Uterus (tissue), 4 donors: Measurements from ENCODE around the gene FAM168A. TPM values are rescaled to one million over a fixed set of nuclear protein-coding genes. Genes with fewer than 3 reads are reported as not detected.

Experiments
- DNase-seq, 2 donors: peaks; one replicate each; pipeline ENCODE4 v3.0.0-alpha.2; 2019 to 2020
- H3K27ac ChIP-seq, 2 donors: fragments of 200-600 bp; sonication (generic); 1 replicate in 1 of 2; 2 replicates in 1 of 2; pipeline ENCODE4 v1.5.1; 2016 to 2018
- H3K27me3 ChIP-seq, 2 donors: fragments of 200-600 bp; sonication (generic); one replicate each; pipeline ENCODE4 v1.5.1; 2018 to 2019; ENCODE audit warnings: control low read depth in 1 of 2
- H3K36me3 ChIP-seq, 2 donors: fragments of 200-600 bp; sonication (generic); one replicate each; pipeline ENCODE4 v1.5.1; 2019; ENCODE audit warnings: control low read depth in 1 of 2
- H3K4me1 ChIP-seq, 2 donors: fragments of 200-600 bp; sonication (generic); one replicate each; pipeline ENCODE4 v1.5.1; 2018 to 2019; ENCODE audit warnings: control low read depth in 1 of 2
- H3K4me3 ChIP-seq, 2 donors: fragments of 200-600 bp; sonication (generic); 1 replicate in 1 of 2; 2 replicates in 1 of 2; pipeline ENCODE4 v1.5.1; 2018 to 2019; ENCODE audit warnings: mild to moderate bottlenecking in 1 of 2
- H3K9me3 ChIP-seq, 2 donors: fragments of 200-600 bp; sonication (generic); one replicate each; pipeline ENCODE4 v1.5.1; 2019; ENCODE audit warnings: control low read depth in 1 of 2
- POLR2A ChIP-seq, 2 donors: fragments of 450-650 bp; IDR thresholded peaks; one replicate each; pipeline ENCODE4 v1.6.1; 2016; ENCODE audit warnings: antibody characterized with exemption in 2 of 2, mild to moderate bottlenecking in 1 of 2, moderate library complexity in 1 of 2
- intact Hi-C: fragments of 100-400 bp; cut with DNase I; formaldehyde crosslinking; loops from one replicate; pipeline ENCODE4 v1.15.1; 2023; ENCODE audit warnings: low total_unique reads
- total RNA-seq, 4 donors: library from RNA; depleted of rRNA in 3 of 4; stranded (reverse); fragments of >200 nt in 3 of 4; gene quantifications; one replicate each; pipeline versions ENCODE4 v1.1.0 to v1.2.4, GENCODE V29; 2014 to 2023
- TF ChIP-seq, protein P1 (sequence below), 4 experiments: fragments of 200-600 bp in 2 of 4; fragments of 450-650 bp in 2 of 4; sonication (generic) in 2 of 4; IDR thresholded peaks; one replicate each; pipeline ENCODE4 v1.5.1; 2016 to 2019; ENCODE audit warnings: antibody characterized with exemption in 4 of 4, mild to moderate bottlenecking in 2 of 4, moderate library complexity in 1 of 4
- donor health status: DM: yes; HTN: yes; CAD: no.

The FAM168A gene
- total RNA-seq, 4 donors from 2014 or later, result 7.9 to 50.3 (median 25.8) TPM

DNA sequence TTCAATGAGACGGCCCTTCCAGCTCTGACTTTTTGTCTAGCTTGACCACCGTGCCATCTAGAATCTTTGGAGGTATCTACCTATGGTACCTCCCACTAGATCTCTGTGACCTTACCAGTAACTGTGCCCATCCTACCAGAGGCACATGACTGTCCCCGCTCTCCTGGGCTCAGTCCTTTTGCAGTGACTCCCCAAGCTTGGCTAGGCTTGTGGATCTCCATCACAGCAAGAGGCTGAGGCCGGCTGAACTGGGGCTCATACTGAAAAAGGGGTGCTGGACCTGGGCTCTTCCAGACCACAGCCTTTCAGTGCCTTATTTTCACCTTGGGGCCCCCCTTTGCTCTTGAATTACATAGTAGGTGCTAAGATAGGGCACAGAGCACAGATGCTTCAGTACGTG, 194.4 kb downstream of the FAM168A start:
- no peaks in the 10 kb centered on the region for H3K36me3 ChIP-seq
- DNase-seq, result no peak
- intact Hi-C loops, result no loop called here
- H3K4me1 ChIP-seq, result no peaks in the 10 kb centered on the region
- no peaks in the 10 kb centered on the region for H3K9me3 ChIP-seq
- no peaks in the 10 kb centered on the region for H3K27me3 ChIP-seq
- H3K4me3 ChIP-seq, result no peak overlapping the region
- TF ChIP-seq, protein P1, sequence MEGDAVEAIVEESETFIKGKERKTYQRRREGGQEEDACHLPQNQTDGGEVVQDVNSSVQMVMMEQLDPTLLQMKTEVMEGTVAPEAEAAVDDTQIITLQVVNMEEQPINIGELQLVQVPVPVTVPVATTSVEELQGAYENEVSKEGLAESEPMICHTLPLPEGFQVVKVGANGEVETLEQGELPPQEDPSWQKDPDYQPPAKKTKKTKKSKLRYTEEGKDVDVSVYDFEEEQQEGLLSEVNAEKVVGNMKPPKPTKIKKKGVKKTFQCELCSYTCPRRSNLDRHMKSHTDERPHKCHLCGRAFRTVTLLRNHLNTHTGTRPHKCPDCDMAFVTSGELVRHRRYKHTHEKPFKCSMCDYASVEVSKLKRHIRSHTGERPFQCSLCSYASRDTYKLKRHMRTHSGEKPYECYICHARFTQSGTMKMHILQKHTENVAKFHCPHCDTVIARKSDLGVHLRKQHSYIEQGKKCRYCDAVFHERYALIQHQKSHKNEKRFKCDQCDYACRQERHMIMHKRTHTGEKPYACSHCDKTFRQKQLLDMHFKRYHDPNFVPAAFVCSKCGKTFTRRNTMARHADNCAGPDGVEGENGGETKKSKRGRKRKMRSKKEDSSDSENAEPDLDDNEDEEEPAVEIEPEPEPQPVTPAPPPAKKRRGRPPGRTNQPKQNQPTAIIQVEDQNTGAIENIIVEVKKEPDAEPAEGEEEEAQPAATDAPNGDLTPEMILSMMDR (IDR thresholded peaks at IDR 0.05), result no peak
- TF ChIP-seq POLR2A (IDR thresholded peaks at IDR 0.05), result no peak
- no peak overlapping the region for H3K27ac ChIP-seq

DNA sequence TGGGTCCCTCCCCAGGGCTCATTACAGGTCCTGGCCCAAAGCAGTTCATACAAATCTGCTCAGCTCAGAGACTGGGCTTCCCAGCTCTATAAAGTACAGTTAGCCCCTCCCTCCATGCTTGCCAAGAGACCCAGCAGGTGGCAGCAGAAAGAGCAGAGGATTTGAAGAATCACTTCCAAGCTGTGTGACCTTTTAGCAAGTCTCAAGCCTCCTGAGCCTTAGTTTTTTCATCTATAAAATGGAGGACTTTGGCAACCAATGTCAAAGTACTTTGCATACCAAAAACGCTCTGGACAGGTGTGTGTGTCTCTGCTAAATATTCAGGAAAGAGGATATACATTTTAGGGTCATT, 195.1 kb downstream of the FAM168A start:
- H3K9me3 ChIP-seq, result no peaks in the 10 kb centered on the region
- no peaks in the 10 kb centered on the region for H3K27me3 ChIP-seq
- TF ChIP-seq POLR2A (IDR thresholded peaks at IDR 0.05), result no peak
- TF ChIP-seq, protein P1 (IDR thresholded peaks at IDR 0.05), result no peak
- intact Hi-C loops, result no loop called here
- no peak overlapping the region for H3K27ac ChIP-seq
- no peaks in the 10 kb centered on the region for H3K36me3 ChIP-seq
- no peak for DNase-seq
- no peaks in the 10 kb centered on the region for H3K4me1 ChIP-seq
- H3K4me3 ChIP-seq, result no peak overlapping the region

DNA sequence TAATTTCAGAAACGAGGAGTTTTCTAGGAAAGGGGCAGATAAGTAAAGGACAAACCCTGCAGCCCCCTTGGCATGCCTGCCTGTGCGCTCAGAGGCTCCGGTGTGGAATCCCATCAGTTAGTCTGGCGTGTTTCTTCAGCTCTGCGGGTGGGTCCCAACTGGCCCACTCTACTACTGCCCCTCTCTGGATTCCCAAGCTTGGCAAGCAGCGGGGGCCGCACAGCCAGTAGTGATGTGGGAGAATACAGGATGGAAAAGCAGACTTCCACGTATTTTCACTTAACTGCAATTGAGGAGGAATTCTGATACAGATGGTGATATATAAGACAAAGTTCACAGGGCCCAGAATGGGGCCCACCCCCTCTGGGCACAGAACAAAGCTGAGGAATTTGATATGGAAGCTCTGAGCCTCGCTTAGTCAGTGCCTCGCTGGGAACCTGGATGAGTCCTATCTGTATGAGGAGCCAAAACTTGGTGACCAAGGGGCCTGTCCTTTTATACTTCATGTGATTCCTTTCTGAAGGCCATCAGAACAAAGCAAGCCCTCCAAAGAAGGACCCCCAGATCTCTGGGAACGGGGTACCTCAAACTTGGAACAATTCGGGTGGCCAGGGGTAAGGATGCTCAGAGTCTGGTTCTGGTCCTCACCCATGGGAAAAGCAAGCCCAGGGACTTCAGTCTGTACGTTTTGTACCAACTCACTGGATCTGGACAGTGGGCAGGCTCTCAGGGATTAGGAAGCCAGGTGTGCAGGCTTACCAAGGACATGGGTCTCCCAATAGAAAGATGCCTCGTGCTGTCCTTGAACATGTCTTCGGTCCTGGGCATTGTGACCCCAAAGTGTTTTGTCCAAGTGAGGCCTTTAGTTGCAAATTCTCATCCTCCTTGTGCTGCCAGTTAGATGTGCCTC, 195.7 kb downstream of the FAM168A start:
- intact Hi-C loops, result no loop called here

DNA sequence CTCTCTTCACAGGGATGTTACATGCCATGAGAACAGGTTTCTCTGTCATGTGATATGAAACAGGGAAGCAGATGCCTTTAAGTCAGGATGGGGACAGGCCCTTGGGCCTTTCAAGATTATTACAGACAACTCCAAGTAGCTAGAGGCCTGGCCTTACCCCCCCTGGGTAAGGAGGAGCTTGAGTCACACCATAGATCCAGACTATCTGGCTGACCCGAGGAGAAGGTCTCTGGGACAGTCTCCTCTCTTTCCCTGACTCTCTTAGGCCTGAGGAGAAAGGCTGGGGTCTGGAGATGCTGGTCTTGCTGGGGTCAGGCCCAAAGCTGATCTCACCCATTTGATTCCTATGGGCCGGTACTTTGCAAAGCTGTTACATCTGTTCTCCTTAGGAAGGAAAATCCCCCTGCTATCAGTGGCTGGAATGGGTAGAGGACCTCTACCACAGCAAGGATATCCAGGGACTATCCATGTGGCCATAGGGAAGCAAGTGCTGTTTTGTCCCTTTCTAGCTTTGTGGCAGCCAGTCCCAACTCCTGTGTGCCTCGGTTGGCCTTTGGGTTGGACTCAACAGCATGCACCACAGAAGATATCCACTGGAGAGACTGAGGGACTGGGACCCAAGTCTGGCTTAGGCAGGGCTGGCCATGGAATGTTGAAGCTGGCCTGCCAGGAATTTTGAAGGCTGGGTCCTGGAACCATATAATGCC, 196.5 kb downstream of the FAM168A start:
- no peak for TF ChIP-seq POLR2A (IDR thresholded peaks at IDR 0.05)
- TF ChIP-seq, protein P1 (IDR thresholded peaks at IDR 0.05), result no peak
- intact Hi-C loops, result no loop called here
- DNase-seq, result no peak
- no peaks in the 10 kb centered on the region for H3K9me3 ChIP-seq
- H3K4me1 ChIP-seq, result no peaks in the 10 kb centered on the region
- H3K4me3 ChIP-seq, result no peak overlapping the region
- H3K27me3 ChIP-seq, result no peaks in the 10 kb centered on the region
- no peaks in the 10 kb centered on the region for H3K36me3 ChIP-seq
- no peak overlapping the region for H3K27ac ChIP-seq

More for the DNA sequence above, 195.7 kb downstream of the FAM168A start:
- Histone ChIP-seq H3K9me3 (no peaks in the 10 kb centered on the region), H3K4me3 (no peak overlapping the region), H3K36me3 (no peaks in the 10 kb centered on the region), H3K27ac (no peak overlapping the region), H3K27me3 (no peaks in the 10 kb centered on the region), H3K4me1 (no peaks in the 10 kb centered on the region)
- TF ChIP-seq, protein P1 (IDR thresholded peaks at IDR 0.05), result no peak
- no peak for TF ChIP-seq POLR2A (IDR thresholded peaks at IDR 0.05)
- DNase-seq, result no peak

DNA sequence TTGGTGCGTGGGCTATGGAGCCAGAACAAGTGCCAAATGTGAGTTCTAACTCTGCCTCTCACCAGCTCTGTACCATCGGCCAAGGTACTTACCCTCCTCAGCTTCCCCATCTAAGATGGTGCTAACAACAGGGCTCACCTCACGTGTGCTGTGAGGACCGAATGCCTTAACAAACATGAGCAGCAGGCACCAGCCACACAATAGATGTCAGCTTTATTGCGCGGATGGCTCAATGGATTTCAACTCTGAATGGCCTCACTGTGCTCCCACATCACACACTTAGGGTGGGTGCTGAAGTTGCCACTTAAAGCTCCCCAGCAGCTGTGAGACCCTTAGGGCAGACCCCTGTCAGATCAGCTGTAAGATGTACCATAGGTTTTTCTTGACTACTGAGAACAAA, 197.6 kb downstream of the FAM168A start:
- Histone ChIP-seq H3K4me1 (no peaks in the 10 kb centered on the region), H3K36me3 (no peaks in the 10 kb centered on the region), H3K27me3 (no peaks in the 10 kb centered on the region), H3K9me3 (no peaks in the 10 kb centered on the region), H3K4me3 (no peak overlapping the region), H3K27ac (no peak overlapping the region)
- TF ChIP-seq POLR2A (IDR thresholded peaks at IDR 0.05), result no peak
- TF ChIP-seq, protein P1 (IDR thresholded peaks at IDR 0.05), result no peak
- intact Hi-C loops, result no loop called here
- DNase-seq, result no peak
